ENCODE results near the gene JAK2. TPM values are rescaled to one million over a fixed set of nuclear protein-coding genes. Genes with fewer than 3 reads are reported as not detected.
"Not testable (repeated sequence)": the region's sequence is repeated elsewhere in the genome, so short reads cannot be mapped to it uniquely, and the experiment has no call there.

JAK2 gene
- total RNA-seq, 4 donors from 2014 or later: 19.6 to 50.4 (median 30.1) TPM

DNA sequence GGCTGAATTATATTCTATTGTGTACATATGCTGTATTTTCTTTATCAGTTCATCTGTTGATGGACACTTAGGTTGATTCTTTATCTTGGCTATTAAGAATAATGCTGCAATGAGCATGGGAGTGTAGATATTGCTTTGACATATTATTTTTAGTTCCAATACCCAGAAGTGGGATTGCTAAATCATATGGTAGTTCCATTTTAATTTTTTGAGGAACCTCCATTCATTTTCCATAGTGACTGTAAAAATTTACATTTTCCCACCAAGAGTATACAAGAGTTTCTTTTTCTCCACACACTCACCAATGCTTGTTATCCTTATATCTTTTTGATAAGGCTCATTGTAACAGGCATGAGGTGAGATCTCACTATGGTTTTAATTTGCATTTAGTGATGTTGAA is 19.4 kb downstream of the JAK2 start:
- ATAC-seq (ENCODE audit: low FRiP score) (no peak), DNase-seq (ENCODE audit: low spot score) (no peak)
- TF ChIP-seq, protein P1, sequence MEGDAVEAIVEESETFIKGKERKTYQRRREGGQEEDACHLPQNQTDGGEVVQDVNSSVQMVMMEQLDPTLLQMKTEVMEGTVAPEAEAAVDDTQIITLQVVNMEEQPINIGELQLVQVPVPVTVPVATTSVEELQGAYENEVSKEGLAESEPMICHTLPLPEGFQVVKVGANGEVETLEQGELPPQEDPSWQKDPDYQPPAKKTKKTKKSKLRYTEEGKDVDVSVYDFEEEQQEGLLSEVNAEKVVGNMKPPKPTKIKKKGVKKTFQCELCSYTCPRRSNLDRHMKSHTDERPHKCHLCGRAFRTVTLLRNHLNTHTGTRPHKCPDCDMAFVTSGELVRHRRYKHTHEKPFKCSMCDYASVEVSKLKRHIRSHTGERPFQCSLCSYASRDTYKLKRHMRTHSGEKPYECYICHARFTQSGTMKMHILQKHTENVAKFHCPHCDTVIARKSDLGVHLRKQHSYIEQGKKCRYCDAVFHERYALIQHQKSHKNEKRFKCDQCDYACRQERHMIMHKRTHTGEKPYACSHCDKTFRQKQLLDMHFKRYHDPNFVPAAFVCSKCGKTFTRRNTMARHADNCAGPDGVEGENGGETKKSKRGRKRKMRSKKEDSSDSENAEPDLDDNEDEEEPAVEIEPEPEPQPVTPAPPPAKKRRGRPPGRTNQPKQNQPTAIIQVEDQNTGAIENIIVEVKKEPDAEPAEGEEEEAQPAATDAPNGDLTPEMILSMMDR (IDR thresholded peaks at IDR 0.05): no peak

DNA sequence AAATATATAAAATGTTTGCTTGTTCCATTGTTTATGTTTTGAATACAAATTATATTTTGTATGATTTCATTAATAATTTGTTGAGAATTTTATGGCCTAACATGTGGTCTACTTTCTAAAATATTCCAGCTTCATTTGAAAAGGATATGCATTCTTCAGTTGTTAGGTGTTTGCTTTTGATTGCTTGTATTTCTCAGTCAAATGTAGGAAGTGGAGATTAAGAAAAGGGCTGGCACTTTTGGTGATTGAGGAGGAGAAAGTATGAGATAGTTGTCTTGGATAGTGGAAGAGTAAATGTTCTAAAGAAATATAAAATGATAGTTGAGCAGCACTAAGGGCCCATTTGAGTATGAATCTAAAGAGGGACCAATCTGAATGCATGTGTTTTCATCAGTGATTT is 23.1 kb downstream of the JAK2 start:
- TF ChIP-seq, protein P1 (IDR thresholded peaks at IDR 0.05): no peak
- ATAC-seq (ENCODE audit: low FRiP score) (no peak), DNase-seq (ENCODE audit: low spot score) (no peak)

DNA sequence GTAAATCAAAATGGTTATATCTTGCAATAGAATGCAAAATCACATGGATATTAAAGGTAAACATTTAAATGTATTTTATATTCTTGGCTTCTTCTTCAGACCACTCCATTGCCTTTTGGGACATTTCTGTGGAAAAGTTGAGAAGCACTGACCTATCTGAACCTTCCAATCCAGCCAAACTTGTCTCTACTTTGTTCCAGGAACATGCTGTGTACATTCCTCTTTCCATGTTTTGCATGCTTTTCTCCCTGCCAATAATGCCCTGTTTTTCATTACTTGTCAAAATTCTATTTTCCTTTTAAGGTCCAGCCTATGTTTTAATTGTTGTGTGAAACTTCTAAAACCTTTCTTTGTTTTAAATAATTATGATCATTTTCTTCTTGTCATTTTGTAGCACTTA is 28.3 kb downstream of the JAK2 start:
- ATAC-seq (ENCODE audit: low FRiP score) (no peak), DNase-seq (ENCODE audit: low spot score) (no peak)
- TF ChIP-seq, protein P1 (IDR thresholded peaks at IDR 0.05): no peak

DNA sequence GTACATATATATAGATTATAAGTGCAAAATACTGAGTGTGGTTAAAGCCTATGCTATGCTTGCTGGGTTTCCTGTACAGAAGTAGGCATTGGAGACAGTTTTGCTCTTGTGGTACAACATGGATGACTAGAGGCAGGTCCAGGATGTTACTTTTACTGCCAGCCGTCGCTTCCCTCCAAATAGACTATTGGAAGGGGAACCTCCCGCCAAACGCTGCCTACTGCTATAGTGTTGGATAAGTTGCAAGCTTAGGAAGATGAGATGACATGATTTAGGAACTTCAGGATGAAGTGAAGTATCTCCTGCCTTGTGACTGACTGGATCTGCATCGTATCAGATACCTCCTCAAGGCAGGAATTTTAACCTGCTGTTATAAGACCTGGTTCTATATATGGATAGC is 30.9 kb downstream of the JAK2 start:
- TF ChIP-seq, protein P1 (IDR thresholded peaks at IDR 0.05): no peak
- DNase-seq (ENCODE audit: low spot score) (no peak), ATAC-seq (ENCODE audit: low FRiP score) (no peak)

DNA sequence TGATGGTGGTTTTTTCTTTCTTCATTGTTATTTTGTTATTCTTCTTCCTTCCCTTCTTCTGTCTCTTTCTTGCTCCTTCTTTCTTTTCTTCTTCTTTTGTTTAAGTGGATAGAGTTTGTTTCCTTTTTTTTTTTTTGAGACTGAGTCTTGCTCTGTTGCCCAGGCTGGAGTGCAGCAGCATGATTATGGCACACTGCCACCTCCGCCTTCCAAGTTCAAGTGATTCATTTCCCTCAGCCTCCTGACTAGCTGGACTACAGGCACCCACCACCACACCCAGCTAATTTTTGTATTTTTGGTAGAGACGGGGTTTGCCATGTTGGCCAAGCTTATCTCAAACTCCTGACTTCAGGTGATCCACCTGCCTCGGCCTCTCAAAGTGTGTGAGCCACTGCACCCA is 40.3 kb downstream of the JAK2 start:
- no peak for DNase-seq (ENCODE audit: low spot score)
- ATAC-seq (ENCODE audit: low FRiP score): no peak
- TF ChIP-seq, protein P1 (IDR thresholded peaks at IDR 0.05): no peak

DNA sequence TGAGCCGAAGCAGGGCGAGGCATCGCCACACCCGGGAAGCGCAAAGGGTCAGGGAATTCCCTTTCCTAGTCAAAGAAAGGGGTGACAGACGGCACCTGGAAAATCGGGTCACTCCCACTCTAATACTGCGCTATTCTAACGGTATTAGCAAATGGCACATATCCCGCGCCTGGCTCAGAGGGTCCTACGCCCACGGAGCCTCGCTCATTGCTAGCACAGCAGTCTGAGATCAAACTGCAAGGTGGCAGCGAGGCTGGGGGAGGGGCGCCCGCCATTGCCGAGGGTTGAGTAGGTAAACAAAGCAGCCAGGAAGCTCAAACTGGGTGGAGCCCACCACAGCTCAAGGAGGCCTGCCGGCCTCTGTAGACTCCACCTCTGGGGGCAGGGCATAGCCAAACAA is 46.9 kb downstream of the JAK2 start:
- not testable (repeated sequence) for DNase-seq (ENCODE audit: low spot score); ATAC-seq (ENCODE audit: low FRiP score)

DNA sequence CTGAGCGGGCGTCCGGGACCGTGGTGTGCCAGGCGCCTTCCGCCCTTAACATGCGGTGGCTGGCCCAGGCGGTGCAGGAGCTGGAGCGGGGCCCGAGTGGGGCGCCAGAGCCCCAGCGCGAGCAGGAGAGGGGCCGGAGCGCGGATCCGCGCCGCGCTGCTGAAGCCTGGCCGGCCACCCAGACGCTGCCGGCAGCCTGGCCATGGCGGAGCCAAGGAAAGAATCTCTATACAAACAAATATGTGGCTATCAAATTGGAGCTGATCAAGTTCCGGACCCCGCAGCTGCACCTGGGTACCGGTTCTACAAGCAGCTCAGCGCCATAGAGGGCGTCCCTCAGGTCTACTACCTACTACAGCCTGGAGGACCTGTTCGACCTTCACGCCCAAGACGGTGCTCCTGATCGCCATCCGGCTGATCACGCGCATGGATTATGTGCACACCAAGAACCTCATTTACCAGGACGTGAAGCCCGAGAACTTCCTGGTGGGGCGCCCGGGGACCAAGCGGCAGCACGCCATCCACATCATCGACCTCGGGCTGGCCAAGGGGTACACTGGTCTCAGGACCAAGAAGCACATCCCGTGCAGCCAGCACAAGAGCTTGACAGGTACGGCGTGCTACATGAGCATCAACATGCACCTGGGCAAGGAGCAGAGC is 55.8 kb downstream of the JAK2 start:
- TF ChIP-seq, protein P1 (IDR thresholded peaks at IDR 0.05): no peak
- no peak for DNase-seq (ENCODE audit: low spot score)
- no peak for ATAC-seq (ENCODE audit: low FRiP score)
